SJSA1 (cell line): ENCODE data around the gene CCNC. TPM values are rescaled to one million over a fixed set of nuclear protein-coding genes. Genes with fewer than 3 reads are reported as not detected.
A peak's percentile ranks its signal among the peaks of the same experiment; 100 is the strongest.

ENCODE experiments used
- DNase-seq, 2 experiments: peaks; one replicate each; pipeline ENCODE4 v3.0.0-alpha.2; 2015 to 2020; ENCODE audit warnings: low spot score in 2 of 2, low read depth in 1 of 2
- H3K27ac ChIP-seq: fragments of 250-450 bp; sonication (Bioruptor Pico); 2 replicates; pipeline ENCODE4 v1.5.1; 2020; ENCODE audit warnings: mild to moderate bottlenecking, moderate library complexity
- H3K27me3 ChIP-seq: fragments of 250-450 bp; sonication (Bioruptor Pico); replicated peaks from 2 replicates; pipeline ENCODE4 v1.5.1; 2020; ENCODE audit warnings: mild to moderate bottlenecking, moderate library complexity
- H3K36me3 ChIP-seq: fragments of 250-450 bp; sonication (Bioruptor Pico); 2 replicates; pipeline ENCODE4 v1.5.1; 2020; ENCODE audit warnings: mild to moderate bottlenecking
- H3K4me1 ChIP-seq: fragments of 250-450 bp; sonication (Bioruptor Pico); replicated peaks from 2 replicates; pipeline ENCODE4 v1.6.1; 2021; ENCODE audit warnings: mild to moderate bottlenecking
- H3K4me3 ChIP-seq: fragments of 250-450 bp; sonication (Bioruptor Pico); 2 replicates; pipeline ENCODE4 v1.5.1; 2020; ENCODE audit warnings: mild to moderate bottlenecking
- H3K9me3 ChIP-seq: fragments of 250-450 bp; sonication (Bioruptor Pico); replicated peaks from 2 replicates; pipeline ENCODE4 v1.5.1; 2020; ENCODE audit warnings: mild to moderate bottlenecking
- total RNA-seq: library from RNA; depleted of rRNA; stranded (reverse); fragments of >200 nt; shearing (Covaris generic); gene quantifications from 2 replicates; pipeline ENCODE4 v1.2.3, GENCODE V29; 2014

Gene CCNC
- total RNA-seq, 1 experiment from 2014 or later = 120 TPM

DNA sequence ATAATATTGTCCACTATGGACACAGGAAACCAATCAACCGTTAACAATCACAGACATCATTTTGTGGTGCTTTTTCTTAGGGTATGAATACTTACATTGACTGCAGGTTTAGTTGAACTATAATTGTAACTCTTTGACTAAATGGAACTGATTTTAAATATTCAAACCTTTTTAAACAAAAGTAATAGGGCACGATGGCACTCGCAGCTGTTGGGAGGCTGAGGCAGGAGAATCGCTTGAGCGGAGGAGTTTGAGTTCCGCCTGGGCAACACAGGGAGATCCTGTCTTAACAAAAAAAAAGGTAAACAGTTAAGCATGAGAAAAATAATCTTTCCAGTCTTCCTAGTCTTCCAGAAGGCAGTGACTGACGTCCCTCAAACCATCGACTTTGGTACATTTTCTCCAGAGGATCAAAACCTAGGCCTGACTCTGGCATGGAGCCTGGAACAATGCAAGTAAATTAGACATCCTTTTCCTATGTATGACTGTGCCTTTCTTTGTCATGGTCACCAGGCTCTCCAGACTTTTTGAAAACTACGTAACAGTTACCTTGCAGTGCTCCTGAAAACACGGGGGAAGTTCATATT lies 21.5 kb upstream of the CCNC start:
- H3K4me3 ChIP-seq = no peak overlapping the region
- peaks cover 6% of the 10 kb centered on the region; the same call in 1 of the 2 replicates for H3K4me1 ChIP-seq
- no peaks in the 10 kb centered on the region for H3K9me3 ChIP-seq
- no peak for DNase-seq
- H3K27me3 ChIP-seq = peaks cover 70% of the 10 kb centered on the region
- no peak overlapping the region for H3K27ac ChIP-seq
- H3K36me3 ChIP-seq = no peaks in the 10 kb centered on the region

DNA sequence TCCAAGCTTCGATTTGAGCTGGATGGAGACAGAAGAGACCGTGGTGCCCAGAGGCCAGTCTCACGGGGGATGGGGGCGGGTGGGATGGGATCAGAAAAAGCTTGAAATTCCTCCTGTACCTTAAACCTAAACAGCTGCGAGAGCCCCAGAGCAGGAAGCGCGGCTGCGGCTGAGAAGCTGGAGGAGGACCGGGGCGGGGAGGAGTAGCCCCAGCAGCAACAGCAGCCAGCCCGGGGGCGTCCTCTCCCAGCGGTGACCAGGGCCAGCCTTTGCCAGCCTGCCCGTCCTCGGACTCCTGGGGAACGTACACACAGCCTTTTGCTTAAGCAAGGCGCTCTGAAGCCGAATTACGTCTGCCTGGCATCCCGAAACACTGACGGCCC lies 20.8 kb upstream of the CCNC start:
- Histone ChIP-seq H3K4me3 (peak overlapping the region; percentile 31), H3K4me1 (peaks cover 6% of the 10 kb centered on the region; the same call in 1 of the 2 replicates), H3K36me3 (no peaks in the 10 kb centered on the region), H3K9me3 (no peaks in the 10 kb centered on the region), H3K27me3 (peaks cover 70% of the 10 kb centered on the region), H3K27ac (no peak overlapping the region)
- no peak for DNase-seq

DNA sequence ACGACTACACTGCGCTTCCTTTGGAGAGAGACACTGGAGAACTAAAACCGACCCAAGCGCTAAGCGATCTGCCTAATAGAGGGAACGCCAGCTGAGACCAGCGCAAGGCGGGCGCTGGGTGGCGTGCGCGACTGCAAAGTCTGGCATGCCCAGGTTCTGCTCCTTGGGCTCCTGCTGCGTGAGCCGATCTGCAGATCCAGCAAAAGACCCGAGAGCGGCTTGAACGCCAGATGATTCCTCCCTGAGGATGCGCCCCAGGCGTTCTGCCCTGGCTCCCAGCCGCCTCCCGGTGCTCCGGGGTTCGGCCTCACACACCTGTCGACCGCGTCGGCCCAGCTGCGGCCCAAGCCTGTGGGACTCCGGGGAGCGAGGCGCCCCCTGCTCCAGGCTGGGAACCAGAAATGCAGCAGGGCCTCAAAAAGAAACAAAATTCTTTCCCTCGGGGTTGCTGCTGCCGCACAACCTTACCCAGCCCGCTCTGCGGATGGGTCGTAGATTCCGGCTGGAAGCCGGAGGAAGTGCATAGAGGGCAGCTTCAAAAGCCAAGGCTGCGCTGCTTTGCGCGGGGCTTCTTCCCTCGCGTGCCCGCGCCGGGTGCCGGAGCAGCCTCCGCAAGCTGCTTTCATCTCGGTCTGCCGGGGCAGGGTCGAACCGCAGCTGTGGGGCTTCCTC lies 20.3 kb upstream of the CCNC start:
- H3K36me3 ChIP-seq = no peaks in the 10 kb centered on the region
- H3K27me3 ChIP-seq = peaks cover 67% of the 10 kb centered on the region
- no peak overlapping the region for H3K27ac ChIP-seq
- H3K4me1 ChIP-seq = peaks cover 6% of the 10 kb centered on the region; the same call in 1 of the 2 replicates
- DNase-seq = peak in 1 of 2 experiments; percentile 17
- peak overlapping the region; percentile 31 for H3K4me3 ChIP-seq
- no peaks in the 10 kb centered on the region for H3K9me3 ChIP-seq

DNA sequence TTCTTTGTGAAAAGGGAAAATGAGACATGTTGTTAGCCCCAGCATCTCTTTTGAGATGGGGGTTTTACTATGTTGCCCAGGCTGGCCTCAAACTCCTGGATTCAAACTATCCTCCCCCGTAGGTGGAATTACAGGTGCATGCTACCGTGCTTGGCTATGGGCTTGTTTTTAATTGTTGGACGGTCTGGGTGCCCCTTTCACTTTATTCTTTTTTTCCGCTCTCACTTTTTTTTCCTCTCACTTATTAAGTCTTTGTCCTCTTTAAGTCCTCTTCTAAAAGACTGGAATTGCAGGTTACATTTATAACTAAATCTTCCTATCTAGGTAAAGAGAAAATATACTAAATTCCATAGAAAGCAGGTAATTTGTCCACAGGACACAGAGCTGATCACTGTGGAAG lies 19.3 kb upstream of the CCNC start:
- Histone ChIP-seq H3K4me1 (peaks cover 6% of the 10 kb centered on the region; the same call in 1 of the 2 replicates), H3K4me3 (no peak overlapping the region), H3K27me3 (peaks cover 65% of the 10 kb centered on the region), H3K36me3 (no peaks in the 10 kb centered on the region), H3K27ac (no peak overlapping the region), H3K9me3 (no peaks in the 10 kb centered on the region)
- no peak for DNase-seq

DNA sequence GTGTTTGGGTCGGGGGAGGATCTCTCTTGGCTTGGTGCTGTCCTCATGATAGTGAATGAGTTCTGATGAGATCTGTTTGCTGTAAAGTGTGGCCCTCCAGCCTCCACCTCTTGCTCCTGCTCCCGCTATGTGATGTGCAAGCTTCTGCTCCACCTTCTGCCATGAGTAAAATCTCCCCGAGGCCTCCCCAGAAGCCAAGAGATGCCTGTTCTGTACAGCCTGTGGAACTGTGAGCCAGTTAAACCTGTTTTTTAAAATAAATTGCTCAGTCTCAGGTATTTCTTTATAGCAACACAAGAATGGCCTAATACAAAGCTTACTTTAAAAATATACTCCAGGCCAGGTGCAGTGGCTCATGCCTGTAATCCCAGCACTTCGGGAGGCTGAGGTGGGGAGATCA lies 11.3 kb upstream of the CCNC start:
- no peaks in the 10 kb centered on the region for H3K9me3 ChIP-seq
- no peaks in the 10 kb centered on the region for H3K4me1 ChIP-seq
- no peaks in the 10 kb centered on the region for H3K36me3 ChIP-seq
- no peak overlapping the region for H3K27ac ChIP-seq
- H3K27me3 ChIP-seq = peaks cover 15% of the 10 kb centered on the region
- no peak overlapping the region for H3K4me3 ChIP-seq
- no peak for DNase-seq

DNA sequence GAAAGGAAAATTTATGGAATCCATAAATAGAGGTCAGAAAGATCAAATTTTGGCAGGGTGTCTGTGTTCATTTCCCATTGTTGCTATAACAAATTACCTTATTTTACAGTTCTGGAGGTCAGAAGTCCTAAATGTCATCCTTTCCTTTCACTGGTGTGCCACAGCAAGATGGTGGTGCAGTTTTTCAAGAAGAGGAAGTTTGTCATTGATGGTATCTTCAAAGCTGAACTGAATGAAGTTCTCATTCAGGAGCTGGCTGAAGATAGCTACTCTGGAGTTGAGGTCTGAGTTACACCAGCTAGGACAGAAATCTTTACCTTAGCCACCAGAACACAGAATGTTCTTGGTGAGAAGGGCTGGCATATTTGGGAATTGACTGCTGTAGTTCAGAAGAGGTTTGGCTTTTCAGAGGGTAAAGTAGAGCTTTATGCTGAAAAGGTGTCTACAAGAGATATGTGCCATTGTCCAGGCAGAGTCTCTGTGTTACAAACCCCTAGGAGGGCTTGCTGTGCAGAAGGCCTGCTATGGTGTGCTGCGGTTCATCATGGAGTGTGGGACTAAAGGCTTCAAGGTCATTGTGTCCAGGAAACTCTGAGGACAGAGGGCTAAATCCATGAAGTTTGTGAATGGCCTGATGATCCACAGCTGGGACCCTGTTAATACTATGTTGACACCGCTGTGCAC lies 7.2 kb upstream of the CCNC start:
- Histone ChIP-seq H3K4me3 (no peak overlapping the region), H3K9me3 (no peaks in the 10 kb centered on the region), H3K36me3 (no peaks in the 10 kb centered on the region)

DNA sequence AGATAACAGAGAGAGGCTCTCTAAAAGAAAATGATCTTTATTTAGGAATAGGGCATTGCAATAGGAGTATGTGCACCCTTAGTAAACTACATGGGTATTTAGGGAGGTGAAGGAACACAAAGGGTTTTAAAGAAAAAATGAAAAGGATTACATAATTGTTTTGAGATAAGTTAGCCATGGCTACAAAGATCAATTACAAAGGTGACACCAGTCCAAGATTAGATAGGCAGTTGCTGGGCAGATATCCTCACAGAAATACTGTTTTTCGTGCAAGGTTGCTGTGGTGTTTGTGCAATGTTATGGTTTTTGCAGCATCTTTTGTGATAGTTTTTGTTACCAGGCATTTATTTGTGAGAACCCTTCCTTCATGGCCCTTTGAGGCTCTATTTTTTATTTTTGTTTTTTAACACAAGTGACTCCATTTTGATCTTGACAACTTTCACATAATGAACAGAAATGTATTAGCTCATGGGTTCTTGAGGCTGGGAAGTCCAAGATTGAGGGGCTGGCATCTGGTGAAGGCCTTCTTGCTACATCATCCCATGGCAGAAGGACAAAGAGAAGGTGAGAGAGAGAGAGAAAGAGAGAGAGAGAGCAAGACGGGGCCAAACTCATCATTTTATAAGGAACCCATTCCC lies 5.6 kb upstream of the CCNC start:
- no peak overlapping the region for H3K27ac ChIP-seq
- H3K36me3 ChIP-seq = no peaks in the 10 kb centered on the region
- H3K4me1 ChIP-seq = no peaks in the 10 kb centered on the region
- no peaks in the 10 kb centered on the region for H3K9me3 ChIP-seq
- peaks cover 2% of the 10 kb centered on the region; the same call in 1 of the 2 replicates for H3K27me3 ChIP-seq
- DNase-seq = no peak
- no peak overlapping the region for H3K4me3 ChIP-seq

More for the DNA sequence above, 7.2 kb upstream of the CCNC start:
- Histone ChIP-seq H3K4me1 (no peaks in the 10 kb centered on the region), H3K27ac (no peak overlapping the region), H3K27me3 (peaks cover 2% of the 10 kb centered on the region; the same call in 1 of the 2 replicates)
- DNase-seq = no peak

DNA sequence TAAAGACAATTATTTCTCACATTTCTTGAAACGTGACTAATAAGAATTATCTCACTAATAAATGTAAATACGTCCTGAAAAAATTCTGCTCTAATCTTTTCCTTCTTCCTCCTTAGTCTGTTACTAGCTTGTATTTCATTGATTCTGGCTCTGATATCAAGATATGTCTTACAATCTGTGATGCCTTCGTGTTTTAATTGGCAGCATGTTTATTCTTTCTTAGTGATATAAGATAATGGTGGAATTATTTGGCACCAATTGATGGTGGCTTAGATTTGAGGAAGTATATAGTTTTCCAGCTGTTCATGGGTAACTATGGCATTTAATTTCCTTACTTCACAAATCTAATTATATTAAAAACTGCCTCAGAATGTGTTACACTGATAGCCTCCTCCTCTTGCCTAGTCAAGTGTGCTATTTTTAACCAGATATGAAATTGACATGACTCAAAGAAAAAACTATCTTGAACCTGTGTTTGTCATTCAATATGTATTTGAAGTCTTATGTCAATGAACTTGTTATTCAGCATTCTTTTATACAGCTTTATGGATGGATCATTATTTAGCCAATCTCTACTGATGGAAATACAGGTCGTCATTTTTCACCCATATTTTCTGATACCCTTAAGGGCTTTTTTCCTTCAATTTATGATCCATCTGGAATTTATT lies 5.3 kb downstream of the CCNC start:
- peaks cover 20% of the 10 kb centered on the region for H3K36me3 ChIP-seq
- no peaks in the 10 kb centered on the region for H3K9me3 ChIP-seq
- H3K4me3 ChIP-seq = no peak overlapping the region
- H3K27me3 ChIP-seq = no peaks in the 10 kb centered on the region
- DNase-seq = no peak
- H3K4me1 ChIP-seq = no peaks in the 10 kb centered on the region
- no peak overlapping the region for H3K27ac ChIP-seq

DNA sequence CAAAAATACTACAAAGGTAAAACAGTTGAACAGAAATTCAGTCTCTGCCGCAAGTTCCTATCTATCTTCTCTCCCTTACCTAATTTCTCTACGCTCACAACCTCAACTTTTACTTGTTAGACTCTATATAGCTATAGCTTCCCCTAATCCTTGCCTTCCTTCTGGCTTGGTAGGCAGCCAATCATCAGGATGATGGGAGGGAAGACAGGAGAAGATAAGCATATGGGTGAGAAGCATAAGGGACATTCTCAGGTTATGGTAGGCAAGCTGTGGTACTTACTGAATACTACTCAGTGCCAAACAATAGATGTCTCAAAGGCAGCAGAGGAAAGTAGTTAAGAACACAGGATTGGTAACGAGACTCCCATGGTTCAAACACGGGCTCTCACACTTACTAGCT lies 7.8 kb downstream of the CCNC start:
- no peaks in the 10 kb centered on the region for H3K9me3 ChIP-seq
- no peaks in the 10 kb centered on the region for H3K4me1 ChIP-seq
- no peak overlapping the region for H3K4me3 ChIP-seq
- no peak overlapping the region for H3K27ac ChIP-seq
- peaks cover 42% of the 10 kb centered on the region for H3K36me3 ChIP-seq
- DNase-seq = no peak
- H3K27me3 ChIP-seq = no peaks in the 10 kb centered on the region

DNA sequence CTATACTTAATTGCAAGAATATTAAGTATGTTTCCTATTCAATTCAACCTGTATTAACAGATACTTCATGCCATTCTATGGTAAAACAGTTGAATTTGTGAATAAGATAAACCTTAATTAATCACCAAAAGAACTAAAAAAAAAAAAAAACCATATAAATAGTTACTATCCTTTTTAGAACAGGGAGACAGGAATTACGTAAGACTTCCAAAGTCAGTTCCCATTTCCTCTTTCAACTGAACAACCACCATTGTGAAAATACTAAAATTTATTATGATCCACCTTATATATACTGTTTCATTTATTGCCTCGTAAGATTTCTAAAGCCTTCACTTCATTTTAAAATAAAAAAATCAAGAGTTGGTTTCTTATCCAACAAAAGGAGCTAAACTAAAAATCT lies 9.4 kb downstream of the CCNC start:
- H3K27ac ChIP-seq = no peak overlapping the region
- peaks cover 58% of the 10 kb centered on the region for H3K36me3 ChIP-seq
- no peaks in the 10 kb centered on the region for H3K9me3 ChIP-seq
- no peaks in the 10 kb centered on the region for H3K27me3 ChIP-seq
- DNase-seq = no peak
- no peaks in the 10 kb centered on the region for H3K4me1 ChIP-seq
- no peak overlapping the region for H3K4me3 ChIP-seq

DNA sequence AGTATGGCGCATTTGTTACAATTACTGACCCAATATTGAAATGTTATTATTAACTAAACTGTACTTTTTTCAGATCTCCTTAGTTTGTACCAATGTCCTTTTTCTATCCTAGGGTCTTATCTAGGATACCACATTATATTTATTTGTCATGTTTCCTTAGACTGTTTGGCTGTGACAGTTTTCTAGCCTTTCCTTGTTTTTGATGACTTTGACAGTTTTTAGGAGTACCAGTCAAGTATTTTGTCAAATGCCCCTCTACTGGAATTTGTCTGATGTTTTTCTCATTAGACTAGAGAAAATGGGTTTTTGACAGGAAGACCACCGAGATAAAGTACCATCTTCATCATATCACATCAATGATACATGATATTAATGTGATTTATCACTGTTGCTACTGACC lies 14.6 kb downstream of the CCNC start:
- H3K9me3 ChIP-seq = no peaks in the 10 kb centered on the region
- no peak overlapping the region for H3K27ac ChIP-seq
- H3K36me3 ChIP-seq = peaks cover 68% of the 10 kb centered on the region
- no peak overlapping the region for H3K4me3 ChIP-seq
- DNase-seq = no peak
- H3K27me3 ChIP-seq = no peaks in the 10 kb centered on the region
- H3K4me1 ChIP-seq = no peaks in the 10 kb centered on the region

DNA sequence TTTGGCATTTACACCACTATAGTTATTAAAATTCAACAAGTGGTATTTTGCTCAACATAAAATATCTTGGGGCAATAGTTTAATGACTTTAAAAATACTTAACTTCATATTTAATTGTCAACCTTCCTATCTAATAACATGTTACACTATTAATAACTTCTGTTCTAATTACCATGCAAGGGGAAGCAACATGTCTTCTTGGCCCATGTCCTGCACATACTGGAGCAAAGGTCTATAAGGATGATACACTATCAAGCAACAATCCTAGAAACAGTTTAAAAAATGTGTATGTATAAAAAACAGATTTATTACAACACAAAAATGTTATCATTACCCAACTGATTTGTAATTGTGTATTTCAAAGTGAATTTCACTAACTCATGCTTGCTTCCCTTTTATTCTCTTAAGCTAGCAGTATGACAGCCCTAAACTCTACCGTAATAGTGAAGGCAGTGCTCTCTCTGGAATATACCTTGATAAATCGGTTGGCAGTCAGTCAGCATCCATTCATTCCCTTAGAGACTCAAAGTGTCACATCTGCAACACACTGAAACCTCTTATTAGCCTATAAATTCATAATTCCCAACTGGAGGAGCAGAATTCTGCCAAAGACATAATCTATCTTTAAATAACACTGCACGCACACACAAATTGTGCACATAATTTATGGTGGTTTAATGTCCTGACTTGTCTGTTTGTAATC lies 18.3 kb downstream of the CCNC start:
- H3K36me3 ChIP-seq = peaks cover 70% of the 10 kb centered on the region
- no peaks in the 10 kb centered on the region for H3K4me1 ChIP-seq
- DNase-seq = no peak
- H3K9me3 ChIP-seq = no peaks in the 10 kb centered on the region
- no peak overlapping the region for H3K27ac ChIP-seq
- no peak overlapping the region for H3K4me3 ChIP-seq
- H3K27me3 ChIP-seq = no peaks in the 10 kb centered on the region

DNA sequence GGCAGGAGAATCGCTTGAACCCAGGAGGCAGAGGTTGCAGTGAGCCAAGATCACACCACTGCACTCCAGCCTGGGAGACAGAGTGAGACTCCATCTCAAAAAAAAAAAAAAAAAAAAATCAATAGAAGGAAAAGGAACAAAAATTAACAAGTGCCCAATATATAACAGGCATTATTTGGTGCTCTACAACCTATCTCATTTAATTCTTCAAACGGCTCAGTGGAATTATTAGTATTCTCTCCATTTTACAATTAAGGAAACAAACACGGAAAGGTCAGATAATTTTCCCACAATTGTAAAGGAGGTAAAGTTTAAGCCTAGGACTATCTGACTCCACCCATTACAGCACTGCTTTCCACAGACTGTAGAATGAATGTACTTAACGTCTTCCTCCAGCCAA lies 19.8 kb downstream of the CCNC start:
- DNase-seq = no peak
- H3K4me1 ChIP-seq = no peaks in the 10 kb centered on the region
- no peak overlapping the region for H3K27ac ChIP-seq
- H3K27me3 ChIP-seq = no peaks in the 10 kb centered on the region
- no peaks in the 10 kb centered on the region for H3K9me3 ChIP-seq
- no peak overlapping the region for H3K4me3 ChIP-seq
- H3K36me3 ChIP-seq = peaks cover 65% of the 10 kb centered on the region
